A673 (cell line): ENCODE measurements around the gene FRY. TPM values are rescaled to one million over a fixed set of nuclear protein-coding genes. Genes with fewer than 3 reads are reported as not detected.

Experiments
- BruUV-seq: library from RNA; stranded (reverse); fragments of 400-500 nt; replicated peaks from 2 replicates; lab custom pipeline; 2021; lab: Mats Ljungman, UMichigan
- CTCF ChIA-PET: fragments of 300-600 bp; sonication (Branson Sonifier 250); formaldehyde crosslinking; loops from one replicate; lab custom pipeline; 2022; ENCODE audit warnings: antibody characterized with exemption; lab: Charles Lee
- POLR2A ChIA-PET: fragments of 300-600 bp; sonication (Branson Sonifier 250); formaldehyde crosslinking; loops from one replicate; lab custom pipeline; 2022; ENCODE audit warnings: antibody characterized with exemption; ENCODE audit not compliant: low non-redundant PET; lab: Charles Lee
- DNase-seq: peaks from one replicate; pipeline ENCODE4 v3.0.0-alpha.2; 2015; ENCODE audit warnings: low spot score
- H3K27ac ChIP-seq: fragments of 200-600 bp; sonication (generic); 2 replicates; pipeline ENCODE4 v1.5.1; 2016; ENCODE audit warnings: mixed run types, low read depth, mild to moderate bottlenecking, mixed read lengths, antibody characterized with exemption, low read length; ENCODE audit not compliant: poor library complexity, severe bottlenecking
- H3K27me3 ChIP-seq: fragments of 200-600 bp; sonication (generic); replicated peaks from 2 replicates; pipeline ENCODE4 v1.6.1; 2017; ENCODE audit warnings: mixed run types, low read depth, mild to moderate bottlenecking, mixed read lengths, antibody characterized with exemption, low read length; ENCODE audit not compliant: insufficient read depth, poor library complexity
- H3K36me3 ChIP-seq: fragments of 200-600 bp; sonication (generic); 2 replicates; pipeline ENCODE4 v1.6.1; 2016; ENCODE audit warnings: mixed run types, mild to moderate bottlenecking, mixed read lengths, antibody characterized with exemption, low read length; ENCODE audit not compliant: insufficient read depth, poor library complexity, severe bottlenecking
- H3K4me1 ChIP-seq: fragments of 200-600 bp; sonication (generic); 2 replicates; pipeline ENCODE4 v1.6.1; 2017; ENCODE audit warnings: mixed run types, mild to moderate bottlenecking, mixed read lengths, antibody characterized with exemption, low read length; ENCODE audit not compliant: insufficient read depth, poor library complexity, severe bottlenecking
- H3K4me3 ChIP-seq: fragments of 200-600 bp; sonication (generic); 2 replicates; pipeline ENCODE4 v1.5.1; 2016; ENCODE audit warnings: low read depth, mixed run types, mild to moderate bottlenecking, mixed read lengths, low read length; ENCODE audit not compliant: poor library complexity, severe bottlenecking
- H3K9me3 ChIP-seq: fragments of 200-600 bp; sonication (generic); 2 replicates; pipeline ENCODE4 v1.6.1; 2016; ENCODE audit warnings: mixed run types, low read depth, mild to moderate bottlenecking, mixed read lengths, antibody characterized with exemption, low read length; ENCODE audit not compliant: poor library complexity, severe bottlenecking
- EZH2 ChIP-seq: fragments of 200-600 bp; sonication (generic); IDR thresholded peaks from 2 replicates; pipeline ENCODE4 v1.6.1; 2017; ENCODE audit warnings: borderline replicate concordance, low read depth, mild to moderate bottlenecking, mixed read lengths, antibody characterized with exemption, low read length; ENCODE audit not compliant: poor library complexity, severe bottlenecking
- intact Hi-C: fragments of 100-400 bp; cut with micrococcal nuclease; formaldehyde crosslinking; loops from one replicate; pipeline ENCODE4 v1.10.0; 2022; ENCODE audit not compliant: unreplicated experiment
- total RNA-seq: library from RNA; stranded (reverse); gene quantifications from 2 replicates; pipeline ENCODE4 v1.2.3, GENCODE V29; 2021
- TF ChIP-seq, protein P1 (sequence below): fragments of 300-800, 200-600 bp; sonication (generic); conservative IDR thresholded peaks from 2 replicates; pipeline ENCODE4 v1.5.1; 2017; ENCODE audit warnings: low read depth, mild to moderate bottlenecking, antibody characterized with exemption, low read length, moderate library complexity, mixed read lengths

FRY gene
- total RNA-seq, 1 experiment from 2014 or later: 0.58 TPM

GRCh38 chr13:32203221-32203620 lies 171.6 kb downstream of the FRY start:
- H3K36me3 ChIP-seq: no peaks in the 10 kb centered on the region
- POLR2A ChIA-PET: no interaction called here
- no peaks in the 10 kb centered on the region for H3K27me3 ChIP-seq
- peaks cover 15% of the 10 kb centered on the region for H3K4me1 ChIP-seq
- no peak overlapping the region for H3K4me3 ChIP-seq
- no peak for DNase-seq
- CTCF ChIA-PET: no interaction called here
- intact Hi-C loops: no loop called here
- H3K9me3 ChIP-seq: no peaks in the 10 kb centered on the region
- TF ChIP-seq, protein P1, sequence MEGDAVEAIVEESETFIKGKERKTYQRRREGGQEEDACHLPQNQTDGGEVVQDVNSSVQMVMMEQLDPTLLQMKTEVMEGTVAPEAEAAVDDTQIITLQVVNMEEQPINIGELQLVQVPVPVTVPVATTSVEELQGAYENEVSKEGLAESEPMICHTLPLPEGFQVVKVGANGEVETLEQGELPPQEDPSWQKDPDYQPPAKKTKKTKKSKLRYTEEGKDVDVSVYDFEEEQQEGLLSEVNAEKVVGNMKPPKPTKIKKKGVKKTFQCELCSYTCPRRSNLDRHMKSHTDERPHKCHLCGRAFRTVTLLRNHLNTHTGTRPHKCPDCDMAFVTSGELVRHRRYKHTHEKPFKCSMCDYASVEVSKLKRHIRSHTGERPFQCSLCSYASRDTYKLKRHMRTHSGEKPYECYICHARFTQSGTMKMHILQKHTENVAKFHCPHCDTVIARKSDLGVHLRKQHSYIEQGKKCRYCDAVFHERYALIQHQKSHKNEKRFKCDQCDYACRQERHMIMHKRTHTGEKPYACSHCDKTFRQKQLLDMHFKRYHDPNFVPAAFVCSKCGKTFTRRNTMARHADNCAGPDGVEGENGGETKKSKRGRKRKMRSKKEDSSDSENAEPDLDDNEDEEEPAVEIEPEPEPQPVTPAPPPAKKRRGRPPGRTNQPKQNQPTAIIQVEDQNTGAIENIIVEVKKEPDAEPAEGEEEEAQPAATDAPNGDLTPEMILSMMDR: no peak
- no peak for TF ChIP-seq EZH2
- no peak overlapping the region for H3K27ac ChIP-seq
- BruUV-seq: no TSS peak

GRCh38 chr13:32203736-32204135 lies 172.2 kb downstream of the FRY start:
- no peak for TF ChIP-seq EZH2
- TF ChIP-seq, protein P1: no peak
- ChIA-PET CTCF (no interaction called here), POLR2A (no interaction called here)
- Histone ChIP-seq H3K36me3 (no peaks in the 10 kb centered on the region), H3K27me3 (no peaks in the 10 kb centered on the region), H3K4me3 (no peak overlapping the region), H3K9me3 (no peaks in the 10 kb centered on the region), H3K27ac (no peak overlapping the region), H3K4me1 (peaks cover 15% of the 10 kb centered on the region)
- BruUV-seq: no TSS peak
- intact Hi-C loops: no loop called here
- no peak for DNase-seq

- POLR2A ChIA-PET: no interaction called here
- DNase-seq: peak; percentile 26
- H3K4me1 ChIP-seq: peaks cover 15% of the 10 kb centered on the region
- intact Hi-C loops: no loop called here
- no TSS peak for BruUV-seq
- H3K9me3 ChIP-seq: no peaks in the 10 kb centered on the region
- H3K36me3 ChIP-seq: no peaks in the 10 kb centered on the region
- no peak overlapping the region for H3K27ac ChIP-seq
- H3K27me3 ChIP-seq: no peaks in the 10 kb centered on the region
- no peak overlapping the region for H3K4me3 ChIP-seq
- TF ChIP-seq EZH2: no peak
- TF ChIP-seq, protein P1: no peak
- CTCF ChIA-PET: no interaction called here
Observed at GRCh38 chr13:32205431-32206096, 174.0 kb downstream of the FRY start.
